GM18498 (cell line): ENCODE measurements around the gene ZNF660.
A peak's percentile ranks its signal among the peaks of the same experiment; 100 is the strongest.
"Not testable (repeated sequence)": the region's sequence is repeated elsewhere in the genome, so short reads cannot be mapped to it uniquely, and the experiment has no call there.

ENCODE experiments used
- ATAC-seq: cut with Tn5 transposase; IDR thresholded peaks from one replicate; pipeline ENCODE4 v1.9.1; 2021; ENCODE audit warnings: mild to moderate bottlenecking, moderate library complexity; ENCODE audit not compliant: unreplicated experiment

Gene ZNF660

GRCh38 chr3:44584646-44585501, at the start of gene ZNF660:
ZNF660 (plus strand) TSS chr3:44584964; CDS start chr3:44594194, 9,230 bp downstream.
- peak; percentile 93 for ATAC-seq

- ATAC-seq: no peak
These were observed 49.4 kb upstream of the ZNF660 start for GRCh38 chr3:44535364-44535763.

- ATAC-seq: not testable (repeated sequence)
These were observed 40.0 kb upstream of the ZNF660 start for GRCh38 chr3:44544811-44545210.

- peak; percentile 89 for ATAC-seq
These were observed 29.9 kb upstream of the ZNF660 start, which contains the start of gene ZKSCAN7 for GRCh38 chr3:44554626-44555592. ZKSCAN7 (plus strand) TSS chr3:44555193; CDS start chr3:44557048, 1,855 bp downstream.

GRCh38 chr3:44555723-44556122, 29.0 kb upstream of the ZNF660 start:
- ATAC-seq: no peak

- ATAC-seq: no peak
These were observed 27.7 kb upstream of the ZNF660 start for GRCh38 chr3:44557074-44557473.

GRCh38 chr3:44561076-44561475, 23.7 kb upstream of the ZNF660 start:
- no peak for ATAC-seq

GRCh38 chr3:44562147-44562546, 22.6 kb upstream of the ZNF660 start:
- no peak for ATAC-seq

- no peak for ATAC-seq
These were observed 16.2 kb upstream of the ZNF660 start for GRCh38 chr3:44568561-44568960.

GRCh38 chr3:44571024-44571423, 13.7 kb upstream of the ZNF660 start:
- no peak for ATAC-seq

- no peak for ATAC-seq
These were observed 8.2 kb upstream of the ZNF660 start for GRCh38 chr3:44576613-44577012.

- ATAC-seq: not testable (repeated sequence)
These were observed 7.3 kb upstream of the ZNF660 start for GRCh38 chr3:44577354-44577952.

- ATAC-seq: not testable (repeated sequence)
These were observed 6.4 kb upstream of the ZNF660 start for GRCh38 chr3:44578316-44578715.

- not testable (repeated sequence) for ATAC-seq
These were observed 5.7 kb upstream of the ZNF660 start for GRCh38 chr3:44578924-44579515.

GRCh38 chr3:44579749-44580148, 5.0 kb upstream of the ZNF660 start:
- not testable (repeated sequence) for ATAC-seq

- ATAC-seq: not testable (repeated sequence)
These were observed 3.8 kb upstream of the ZNF660 start for GRCh38 chr3:44580971-44581370.

GRCh38 chr3:44596621-44597020, 11.9 kb downstream of the ZNF660 start:
- ATAC-seq: no peak

GRCh38 chr3:44601749-44602148, 17.0 kb downstream of the ZNF660 start:
- no peak for ATAC-seq

GRCh38 chr3:44612678-44613077, 27.9 kb downstream of the ZNF660 start:
- ATAC-seq: no peak

- ATAC-seq: peak; percentile 95
These were observed 40.2 kb downstream of the ZNF660 start, which contains the start of gene ZNF197 for GRCh38 chr3:44624749-44625480. ZNF197 (plus strand) TSS chr3:44625036; CDS start chr3:44629155, 4,119 bp downstream.
